Measurements from ENCODE around the gene INPP5D.

INPP5D gene

DNA sequence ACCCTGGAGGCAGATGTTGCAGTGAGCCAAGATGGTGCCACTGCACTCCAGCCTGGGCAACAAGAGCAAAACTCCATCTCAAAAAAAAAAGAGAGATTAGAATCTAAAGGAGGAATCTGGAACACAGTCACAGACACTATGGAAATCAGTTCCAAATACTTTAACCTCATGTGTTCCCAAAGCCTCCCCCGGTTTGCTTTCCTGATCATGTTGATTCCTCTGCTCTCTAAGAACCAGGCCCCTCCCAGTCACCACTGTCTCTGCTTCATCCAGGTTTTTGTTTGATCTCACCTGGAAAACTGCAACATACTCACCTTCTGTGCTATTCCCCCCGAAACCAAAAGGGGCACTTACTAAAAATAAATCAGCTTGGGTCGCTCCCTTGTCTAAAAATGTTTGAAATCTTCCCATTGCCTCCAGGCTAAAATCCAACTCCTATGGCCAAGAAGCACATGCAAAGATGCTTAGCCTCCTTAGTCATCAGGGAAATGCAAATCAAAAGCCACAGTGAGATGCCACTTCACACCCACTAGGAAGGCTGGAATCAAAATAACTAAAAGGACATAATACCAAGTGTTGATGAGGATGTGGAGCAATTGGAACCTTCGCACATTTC is 33.8 kb upstream of the INPP5D start:
- no peaks in the 10 kb centered on the region for H4K20me1 ChIP-seq (ENCODE audit: control insufficient read depth, insufficient read depth, low read depth, low read length)
- TF ChIP-seq EZH2phosphoT487 (IDR thresholded peaks at IDR 0.05; ENCODE audit: borderline replicate concordance, low read length): no peak
- TF ChIP-seq, protein P1, sequence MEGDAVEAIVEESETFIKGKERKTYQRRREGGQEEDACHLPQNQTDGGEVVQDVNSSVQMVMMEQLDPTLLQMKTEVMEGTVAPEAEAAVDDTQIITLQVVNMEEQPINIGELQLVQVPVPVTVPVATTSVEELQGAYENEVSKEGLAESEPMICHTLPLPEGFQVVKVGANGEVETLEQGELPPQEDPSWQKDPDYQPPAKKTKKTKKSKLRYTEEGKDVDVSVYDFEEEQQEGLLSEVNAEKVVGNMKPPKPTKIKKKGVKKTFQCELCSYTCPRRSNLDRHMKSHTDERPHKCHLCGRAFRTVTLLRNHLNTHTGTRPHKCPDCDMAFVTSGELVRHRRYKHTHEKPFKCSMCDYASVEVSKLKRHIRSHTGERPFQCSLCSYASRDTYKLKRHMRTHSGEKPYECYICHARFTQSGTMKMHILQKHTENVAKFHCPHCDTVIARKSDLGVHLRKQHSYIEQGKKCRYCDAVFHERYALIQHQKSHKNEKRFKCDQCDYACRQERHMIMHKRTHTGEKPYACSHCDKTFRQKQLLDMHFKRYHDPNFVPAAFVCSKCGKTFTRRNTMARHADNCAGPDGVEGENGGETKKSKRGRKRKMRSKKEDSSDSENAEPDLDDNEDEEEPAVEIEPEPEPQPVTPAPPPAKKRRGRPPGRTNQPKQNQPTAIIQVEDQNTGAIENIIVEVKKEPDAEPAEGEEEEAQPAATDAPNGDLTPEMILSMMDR (IDR thresholded peaks at IDR 0.05; ENCODE audit: low read depth, low read length, poor library complexity, severe bottlenecking): no peak
- no peaks in the 10 kb centered on the region for H3K36me3 ChIP-seq (ENCODE audit: control insufficient read depth, low read length)
- no peaks in the 10 kb centered on the region for H3K4me1 ChIP-seq (ENCODE audit: control insufficient read depth, low read length)
- no peaks in the 10 kb centered on the region for H3K27me3 ChIP-seq (ENCODE audit: control insufficient read depth, low read length)
- no peaks in the 10 kb centered on the region for H3K79me2 ChIP-seq (ENCODE audit: control insufficient read depth, low read length)
- H3K9me3 ChIP-seq (ENCODE audit: control insufficient read depth, insufficient read depth, low read length): no peaks in the 10 kb centered on the region
- no peak overlapping the region for H3K4me2 ChIP-seq (ENCODE audit: low read length)
- no peak overlapping the region for H3K27ac ChIP-seq (ENCODE audit: low read depth, low read length)
- no peak overlapping the region for H3K4me3 ChIP-seq (ENCODE audit: low read length)
- H3K9me2 ChIP-seq (replicated peaks; ENCODE audit: control insufficient read depth, low read length): no peaks in the 10 kb centered on the region
- no peaks in the 10 kb centered on the region for H3F3A ChIP-seq (ENCODE audit: control insufficient read depth, insufficient read depth)

DNA sequence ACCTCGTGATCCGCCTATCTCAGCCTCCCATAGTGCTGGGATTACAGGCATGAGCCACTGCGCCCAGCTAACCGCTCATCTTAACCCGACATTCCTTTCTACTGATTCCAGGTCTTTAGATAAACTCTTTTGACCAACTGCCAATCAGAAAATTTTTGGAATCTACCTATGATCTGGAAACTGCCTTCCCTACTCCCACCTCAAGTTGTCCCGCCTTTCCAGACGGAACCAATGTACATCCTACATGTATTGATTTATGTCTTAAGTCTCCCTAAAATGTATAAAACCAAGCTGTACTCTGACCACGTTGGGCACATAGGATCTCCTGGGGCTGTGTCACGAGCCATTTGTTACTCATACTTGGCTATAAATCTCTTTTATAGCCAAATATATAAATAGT is 30.8 kb upstream of the INPP5D start:
- Histone ChIP-seq H3F3A (ENCODE audit: control insufficient read depth, insufficient read depth) (no peaks in the 10 kb centered on the region), H3K27ac (ENCODE audit: low read depth, low read length) (no peak overlapping the region), H3K36me3 (ENCODE audit: control insufficient read depth, low read length) (no peaks in the 10 kb centered on the region), H4K20me1 (ENCODE audit: control insufficient read depth, insufficient read depth, low read depth, low read length) (no peaks in the 10 kb centered on the region), H3K4me2 (ENCODE audit: low read length) (no peak overlapping the region), H3K4me1 (ENCODE audit: control insufficient read depth, low read length) (no peaks in the 10 kb centered on the region), H3K4me3 (ENCODE audit: low read length) (no peak overlapping the region), H3K79me2 (ENCODE audit: control insufficient read depth, low read length) (no peaks in the 10 kb centered on the region), H3K27me3 (ENCODE audit: control insufficient read depth, low read length) (no peaks in the 10 kb centered on the region), H3K9me2 (replicated peaks; ENCODE audit: control insufficient read depth, low read length) (no peaks in the 10 kb centered on the region), H3K9me3 (ENCODE audit: control insufficient read depth, insufficient read depth, low read length) (no peaks in the 10 kb centered on the region)
- TF ChIP-seq, protein P1 (IDR thresholded peaks at IDR 0.05; ENCODE audit: low read depth, low read length, poor library complexity, severe bottlenecking): no peak
- TF ChIP-seq EZH2phosphoT487 (IDR thresholded peaks at IDR 0.05; ENCODE audit: borderline replicate concordance, low read length): no peak

DNA sequence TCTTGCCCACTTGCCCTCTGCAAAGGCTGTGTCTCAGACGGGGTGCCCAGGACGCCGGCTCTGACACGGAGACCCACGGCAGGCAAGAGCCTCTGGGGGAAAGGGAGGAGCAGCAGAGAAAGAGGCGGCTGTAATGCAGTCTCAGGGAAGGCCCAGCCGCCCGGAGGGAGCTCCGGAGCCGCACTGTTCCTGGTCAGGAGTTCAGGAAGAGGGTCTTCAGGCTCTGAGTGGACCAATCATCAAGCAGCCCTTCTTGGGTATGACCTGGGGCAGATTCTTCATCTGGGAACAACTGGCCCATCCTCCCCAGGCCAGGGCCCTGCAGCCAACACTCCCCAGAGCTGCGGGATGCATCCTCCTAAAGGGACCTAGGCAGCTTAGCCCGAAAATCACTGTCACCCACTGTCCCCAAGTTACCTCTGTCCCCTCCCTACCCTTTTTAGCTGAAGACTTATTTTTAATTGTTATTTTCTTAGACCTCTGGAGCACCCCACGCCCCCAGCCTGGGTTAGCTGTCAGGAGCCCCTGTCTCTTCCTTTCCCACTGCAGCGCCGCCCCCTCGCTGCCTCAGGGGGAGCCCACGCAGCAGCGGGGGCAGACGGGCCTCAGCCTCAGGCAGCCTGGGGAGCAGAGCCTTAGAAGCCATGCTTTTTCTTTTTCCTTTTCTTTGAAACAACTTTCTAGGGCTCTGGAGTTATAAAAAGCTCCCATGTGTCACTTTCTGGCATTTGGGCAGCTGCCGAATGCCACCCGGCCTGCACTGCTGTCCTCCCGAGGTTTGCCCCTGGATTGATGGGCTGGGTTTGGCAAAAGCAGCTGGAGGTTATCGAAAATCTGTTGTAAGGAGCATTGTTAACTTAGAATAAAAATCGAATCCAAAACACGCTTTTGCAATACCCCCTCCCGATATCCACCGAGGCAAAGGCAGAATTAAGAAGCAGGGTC is 28.3 kb upstream of the INPP5D start:
- no peaks in the 10 kb centered on the region for H3K27me3 ChIP-seq (ENCODE audit: control insufficient read depth, low read length)
- no peak overlapping the region for H3K4me3 ChIP-seq (ENCODE audit: low read length)
- no peaks in the 10 kb centered on the region for H3K4me1 ChIP-seq (ENCODE audit: control insufficient read depth, low read length)
- no peaks in the 10 kb centered on the region for H3K79me2 ChIP-seq (ENCODE audit: control insufficient read depth, low read length)
- TF ChIP-seq, protein P1 (IDR thresholded peaks at IDR 0.05; ENCODE audit: low read depth, low read length, poor library complexity, severe bottlenecking): no peak
- no peak for TF ChIP-seq EZH2phosphoT487 (IDR thresholded peaks at IDR 0.05; ENCODE audit: borderline replicate concordance, low read length)
- H3K27ac ChIP-seq (ENCODE audit: low read depth, low read length): no peak overlapping the region
- H3F3A ChIP-seq (ENCODE audit: control insufficient read depth, insufficient read depth): 0 out of 2 replicates have a peak, but pooled peaks cover 3% of the 10 kb centered on the region
- no peaks in the 10 kb centered on the region for H3K36me3 ChIP-seq (ENCODE audit: control insufficient read depth, low read length)
- H3K9me3 ChIP-seq (ENCODE audit: control insufficient read depth, insufficient read depth, low read length): peaks cover 8% of the 10 kb centered on the region; the same call in 1 of the 2 replicates
- H4K20me1 ChIP-seq (ENCODE audit: control insufficient read depth, insufficient read depth, low read depth, low read length): no peaks in the 10 kb centered on the region
- H3K4me2 ChIP-seq (ENCODE audit: low read length): no peak overlapping the region
- no peaks in the 10 kb centered on the region for H3K9me2 ChIP-seq (replicated peaks; ENCODE audit: control insufficient read depth, low read length)

All from DOHH2 (cell line).